ENCODE measurements around the gene UBAC1. TPM values are rescaled to one million over a fixed set of nuclear protein-coding genes. Genes with fewer than 3 reads are reported as not detected.

Gene UBAC1
- total and polyA plus RNA-seq, 4 donors, result 37.8 to 49.5 (median 39.7) TPM

DNA sequence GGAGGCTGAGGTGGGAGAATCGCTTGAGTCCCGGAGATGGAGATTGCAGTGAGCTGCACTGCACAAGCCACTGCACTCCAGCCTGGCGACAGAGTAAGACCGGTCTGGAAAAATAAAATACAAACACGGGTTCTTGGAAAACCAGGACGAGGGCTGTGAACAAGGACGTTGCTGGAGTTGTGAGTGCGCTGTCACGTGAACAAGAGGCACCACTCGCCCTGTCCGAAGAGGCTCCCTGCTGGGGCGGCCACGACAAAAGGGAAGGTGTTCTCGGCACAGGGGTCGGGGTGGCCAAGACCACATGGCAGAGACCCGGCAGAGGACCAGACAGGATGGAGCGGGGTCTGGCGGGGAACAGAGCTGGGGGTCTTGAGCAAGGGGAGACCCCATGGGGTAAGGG is 30.6 kb upstream of the UBAC1 start:
- peaks cover 0 to 41% (median 25%) of the 10 kb centered on the region in 5 donors for H3K4me1 ChIP-seq (ENCODE audit: control insufficient read depth in 5 of 5, insufficient read depth in 5 of 5, low read length in 5 of 5)
- WGBS, 2 donors, result 73 to 80% methylated on average over 18 of the region's 18 CpGs
- no peak overlapping the region for H3K4me3 ChIP-seq
- no peaks in the 10 kb centered on the region for H3K9me3 ChIP-seq (ENCODE audit: control insufficient read depth in 4 of 4, insufficient read depth in 3 of 4, low read length in 3 of 4)
- DNase-seq (no peak), ATAC-seq (ENCODE audit: insufficient read depth, low FRiP score) (no peak)
- no peaks in the 10 kb centered on the region for H3K36me3 ChIP-seq (ENCODE audit: control insufficient read depth in 4 of 4, insufficient read depth in 4 of 4, low read length in 4 of 4)
- peak overlapping the region in 1 of 2 donors; percentile 43 for H3K27ac ChIP-seq (ENCODE audit: low read depth in 1 of 2, low read length in 1 of 2)
- no peak overlapping the region for H3K9ac ChIP-seq (ENCODE audit: insufficient read depth in 1 of 2, low read length in 2 of 2)
- TF ChIP-seq, protein P1, sequence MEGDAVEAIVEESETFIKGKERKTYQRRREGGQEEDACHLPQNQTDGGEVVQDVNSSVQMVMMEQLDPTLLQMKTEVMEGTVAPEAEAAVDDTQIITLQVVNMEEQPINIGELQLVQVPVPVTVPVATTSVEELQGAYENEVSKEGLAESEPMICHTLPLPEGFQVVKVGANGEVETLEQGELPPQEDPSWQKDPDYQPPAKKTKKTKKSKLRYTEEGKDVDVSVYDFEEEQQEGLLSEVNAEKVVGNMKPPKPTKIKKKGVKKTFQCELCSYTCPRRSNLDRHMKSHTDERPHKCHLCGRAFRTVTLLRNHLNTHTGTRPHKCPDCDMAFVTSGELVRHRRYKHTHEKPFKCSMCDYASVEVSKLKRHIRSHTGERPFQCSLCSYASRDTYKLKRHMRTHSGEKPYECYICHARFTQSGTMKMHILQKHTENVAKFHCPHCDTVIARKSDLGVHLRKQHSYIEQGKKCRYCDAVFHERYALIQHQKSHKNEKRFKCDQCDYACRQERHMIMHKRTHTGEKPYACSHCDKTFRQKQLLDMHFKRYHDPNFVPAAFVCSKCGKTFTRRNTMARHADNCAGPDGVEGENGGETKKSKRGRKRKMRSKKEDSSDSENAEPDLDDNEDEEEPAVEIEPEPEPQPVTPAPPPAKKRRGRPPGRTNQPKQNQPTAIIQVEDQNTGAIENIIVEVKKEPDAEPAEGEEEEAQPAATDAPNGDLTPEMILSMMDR (IDR thresholded peaks at IDR 0.05; ENCODE audit: control extremely low read depth, extremely low read depth), result no peak
- H3K27me3 ChIP-seq (ENCODE audit: control insufficient read depth in 3 of 3, insufficient read depth in 3 of 3, low read length in 2 of 3), result no peaks in the 10 kb centered on the region

DNA sequence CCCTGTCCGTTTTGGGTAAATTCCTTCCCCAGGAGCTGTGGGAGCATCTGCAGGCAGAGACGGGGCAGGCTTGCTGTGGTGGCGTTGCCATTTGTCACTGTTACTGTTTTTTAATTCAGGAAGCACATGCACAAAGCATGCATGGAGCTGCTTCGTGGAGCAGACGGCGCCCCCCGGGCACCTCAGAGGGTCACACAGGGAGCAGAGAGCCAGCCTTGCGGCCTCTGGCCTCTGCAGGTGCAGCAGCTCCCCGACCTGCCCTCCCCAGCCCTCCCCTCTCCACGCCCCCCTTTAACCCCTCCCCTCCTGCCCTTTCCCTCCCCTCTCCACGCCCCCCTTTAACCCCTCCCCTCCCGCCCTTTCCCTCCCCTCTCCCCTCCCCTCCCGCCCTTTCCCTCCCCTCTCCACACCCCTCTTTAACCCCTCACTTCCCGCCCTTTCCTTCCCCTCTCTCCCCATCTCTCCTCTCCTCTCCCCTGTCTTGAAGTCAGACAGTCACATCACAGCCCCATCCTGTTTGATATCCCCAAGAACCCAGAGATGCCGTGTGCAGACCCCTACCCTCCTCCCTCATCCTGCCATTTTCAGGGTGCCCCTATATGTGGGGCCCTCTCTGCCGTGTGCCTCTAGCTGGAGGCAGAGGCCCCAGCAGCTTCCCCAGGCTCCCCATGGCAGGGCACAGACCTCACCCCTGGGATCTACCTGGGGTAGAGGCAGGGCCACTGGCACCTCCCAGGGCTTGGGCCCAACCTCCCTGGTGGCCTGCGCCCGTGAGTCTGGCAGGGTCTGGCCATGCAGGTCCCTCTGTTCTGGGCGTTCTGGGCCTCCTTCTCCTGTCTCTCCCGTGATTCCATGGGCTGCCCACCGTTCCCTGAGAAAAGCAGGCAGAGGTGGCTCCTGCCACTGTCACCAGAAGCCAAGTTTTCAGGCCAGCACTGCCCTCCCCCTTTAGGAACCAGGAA is 29.6 kb upstream of the UBAC1 start:
- ATAC-seq (ENCODE audit: insufficient read depth, low FRiP score) (no peak), DNase-seq (peak; percentile 57 to 80 (median 73))
- WGBS, 2 donors, result 28 to 34% methylated on average over 19 to 21 of the region's 21 CpGs

DNA sequence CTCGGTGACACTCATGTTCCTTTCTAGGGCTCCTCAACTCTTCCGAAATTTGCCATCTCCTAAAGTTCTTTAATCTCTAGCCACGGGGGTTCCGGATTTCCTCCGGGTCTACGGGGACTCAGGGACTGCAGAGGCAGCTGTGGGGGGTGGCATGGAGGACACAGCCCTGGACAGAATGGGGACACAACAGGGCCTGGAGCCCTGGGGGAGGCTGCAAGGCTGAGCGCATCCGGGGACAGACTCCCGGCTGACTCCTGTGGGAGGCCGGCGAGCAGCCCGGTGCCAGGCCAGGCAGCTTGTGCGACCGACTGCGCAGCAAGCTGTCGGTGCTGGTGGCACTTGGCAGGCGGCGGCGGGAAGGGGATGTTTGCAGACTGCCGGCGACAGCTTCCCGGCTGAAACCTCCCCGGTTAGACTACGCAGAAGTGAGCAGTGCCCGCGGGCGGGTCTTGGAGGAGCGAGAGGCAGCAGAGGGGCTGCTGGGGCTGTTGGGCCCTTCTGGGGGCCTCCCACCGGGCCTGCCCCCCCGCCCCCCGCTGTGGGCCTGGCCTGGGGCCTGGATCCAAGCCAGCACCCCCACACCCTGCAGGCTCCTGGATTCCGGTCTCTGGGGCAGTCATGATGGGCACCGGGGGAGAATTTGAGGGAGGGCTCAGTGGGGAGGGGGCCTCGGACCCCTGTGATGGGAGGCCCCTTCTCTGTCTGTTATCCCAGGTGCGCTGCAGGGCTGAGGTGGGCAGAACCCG is 28.7 kb upstream of the UBAC1 start:
- no peaks in the 10 kb centered on the region for H3K36me3 ChIP-seq (ENCODE audit: control insufficient read depth in 4 of 4, insufficient read depth in 4 of 4, low read length in 4 of 4)
- peaks cover 0 to 41% (median 25%) of the 10 kb centered on the region in 5 donors for H3K4me1 ChIP-seq (ENCODE audit: control insufficient read depth in 5 of 5, insufficient read depth in 5 of 5, low read length in 5 of 5)
- no peaks in the 10 kb centered on the region for H3K27me3 ChIP-seq (ENCODE audit: control insufficient read depth in 3 of 3, insufficient read depth in 3 of 3, low read length in 2 of 3)
- TF ChIP-seq, protein P1 (IDR thresholded peaks at IDR 0.05; ENCODE audit: control extremely low read depth, extremely low read depth), result no peak
- H3K27ac ChIP-seq (ENCODE audit: low read depth in 1 of 2, low read length in 1 of 2), result peak overlapping the region in 1 of 2 donors; percentile 52
- H3K4me3 ChIP-seq, result no peak overlapping the region
- DNase-seq (peak in 2 of 3 donors; percentile 68), ATAC-seq (ENCODE audit: insufficient read depth, low FRiP score) (no peak)
- WGBS, 2 donors, result 16 to 29% methylated on average over 33 to 36 of the region's 36 CpGs
- H3K9me3 ChIP-seq (ENCODE audit: control insufficient read depth in 4 of 4, insufficient read depth in 3 of 4, low read length in 3 of 4), result no peaks in the 10 kb centered on the region
- H3K9ac ChIP-seq (ENCODE audit: insufficient read depth in 1 of 2, low read length in 2 of 2), result no peak overlapping the region

More for the DNA sequence above, 29.6 kb upstream of the UBAC1 start:
- Histone ChIP-seq H3K4me3 (no peak overlapping the region), H3K9ac (ENCODE audit: insufficient read depth in 1 of 2, low read length in 2 of 2) (no peak overlapping the region), H3K9me3 (ENCODE audit: control insufficient read depth in 4 of 4, insufficient read depth in 3 of 4, low read length in 3 of 4) (no peaks in the 10 kb centered on the region), H3K36me3 (ENCODE audit: control insufficient read depth in 4 of 4, insufficient read depth in 4 of 4, low read length in 4 of 4) (no peaks in the 10 kb centered on the region), H3K4me1 (ENCODE audit: control insufficient read depth in 5 of 5, insufficient read depth in 5 of 5, low read length in 5 of 5) (peaks cover 0 to 41% (median 25%) of the 10 kb centered on the region in 5 donors), H3K27me3 (ENCODE audit: control insufficient read depth in 3 of 3, insufficient read depth in 3 of 3, low read length in 2 of 3) (no peaks in the 10 kb centered on the region), H3K27ac (ENCODE audit: low read depth in 1 of 2, low read length in 1 of 2) (peak overlapping the region in 1 of 2 donors; percentile 71)
- TF ChIP-seq, protein P1 (IDR thresholded peaks at IDR 0.05; ENCODE audit: control extremely low read depth, extremely low read depth), result no peak

All from lung (tissue), 12 donors.